Astrocyte of the hippocampus (primary cell): ENCODE data around the gene PKIB.

Experiments used
- DNase-seq: peaks from one replicate; pipeline ENCODE4 v3.0.0; 2011; ENCODE audit warnings: low read depth, low spot score

Gene PKIB

GRCh38 chr6:122709922-122710512 lies 99.8 kb downstream of the PKIB start:
- DNase-seq = no peak

DNA sequence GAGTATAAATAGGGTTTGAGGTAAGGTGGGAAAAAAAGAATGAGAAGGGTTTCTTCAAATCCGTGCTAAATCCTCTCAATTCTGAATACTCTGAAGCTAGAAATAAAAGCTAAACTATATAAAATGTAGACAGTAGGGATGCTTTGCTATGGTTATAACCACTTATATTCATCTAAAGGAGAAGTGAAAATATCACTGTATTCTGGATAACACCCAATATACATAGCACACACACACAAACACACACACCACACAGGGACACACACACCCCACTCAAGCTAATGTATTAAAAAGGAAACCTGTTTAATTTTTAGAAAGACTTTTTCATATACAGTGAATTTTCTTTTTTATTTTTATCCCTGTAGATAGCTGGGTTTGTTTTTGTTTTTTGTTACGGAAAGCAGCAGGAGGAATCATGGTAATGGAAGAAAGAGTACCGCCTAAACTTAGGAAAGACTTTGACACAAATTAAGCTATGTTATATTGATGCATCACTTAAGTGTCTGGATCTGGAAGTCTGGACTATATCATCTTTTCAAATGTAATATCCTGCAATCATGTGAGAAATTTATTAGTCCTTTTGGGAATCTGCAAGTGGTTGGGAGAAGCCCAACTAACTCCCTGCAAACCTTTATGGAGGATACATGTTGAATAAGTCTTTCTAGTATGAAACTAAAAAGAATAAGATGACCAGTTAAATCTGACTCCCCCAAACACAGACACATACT lies 100.9 kb downstream of the PKIB start:
- no peak for DNase-seq

- no peak for DNase-seq
These were observed 101.9 kb downstream of the PKIB start for GRCh38 chr6:122712093-122712447.

- DNase-seq = peak; percentile 62
These were observed 102.4 kb downstream of the PKIB start for GRCh38 chr6:122712448-122713137.

GRCh38 chr6:122713138-122713537 lies 102.9 kb downstream of the PKIB start:
- DNase-seq = peak; percentile 21

GRCh38 chr6:122714059-122714458 lies 103.9 kb downstream of the PKIB start:
- DNase-seq = no peak

DNA sequence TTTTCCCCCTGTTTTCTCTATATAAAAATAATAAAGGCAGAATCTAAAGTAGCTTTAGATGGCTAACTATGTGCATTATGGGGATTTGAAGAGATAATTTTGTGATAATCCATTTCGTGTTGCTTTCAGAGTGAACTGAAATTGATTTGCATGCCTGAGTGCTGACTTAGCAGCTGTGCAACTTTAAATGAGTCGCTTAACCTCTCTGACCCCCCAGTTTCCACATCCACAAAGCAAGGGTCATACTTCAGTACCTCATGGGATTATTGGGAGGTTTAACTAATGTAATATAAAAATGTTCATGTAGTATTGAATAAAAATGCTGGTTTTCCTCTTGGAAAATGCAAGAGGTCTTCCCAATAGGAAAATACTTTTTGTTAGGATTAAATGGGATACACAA lies 105.5 kb downstream of the PKIB start:
- DNase-seq = no peak

GRCh38 chr6:122717350-122717749 lies 107.1 kb downstream of the PKIB start:
- DNase-seq = peak; percentile 83

- DNase-seq = no peak
These were observed 108.4 kb downstream of the PKIB start for GRCh38 chr6:122718616-122719015.

DNA sequence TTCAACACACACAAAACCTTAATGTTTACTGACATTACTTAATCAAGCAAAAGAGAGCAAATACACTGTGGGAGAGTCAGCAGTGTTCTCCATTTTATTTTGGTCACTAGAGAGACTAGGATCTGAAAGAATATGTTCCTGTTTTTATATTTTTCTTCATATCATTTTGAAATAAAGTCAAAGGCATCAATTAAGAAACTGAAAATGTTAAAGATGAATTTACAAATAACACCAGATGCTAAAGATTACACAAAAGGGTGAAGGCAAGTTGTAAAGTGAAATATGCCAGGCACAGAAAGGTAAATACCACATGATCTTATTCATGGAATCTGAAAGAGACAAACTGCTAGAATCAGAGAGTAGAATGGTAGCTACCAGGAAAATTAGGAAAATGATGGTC lies 109.0 kb downstream of the PKIB start:
- no peak for DNase-seq

GRCh38 chr6:122722746-122723145 lies 112.5 kb downstream of the PKIB start:
- DNase-seq = peak; percentile 40

DNA sequence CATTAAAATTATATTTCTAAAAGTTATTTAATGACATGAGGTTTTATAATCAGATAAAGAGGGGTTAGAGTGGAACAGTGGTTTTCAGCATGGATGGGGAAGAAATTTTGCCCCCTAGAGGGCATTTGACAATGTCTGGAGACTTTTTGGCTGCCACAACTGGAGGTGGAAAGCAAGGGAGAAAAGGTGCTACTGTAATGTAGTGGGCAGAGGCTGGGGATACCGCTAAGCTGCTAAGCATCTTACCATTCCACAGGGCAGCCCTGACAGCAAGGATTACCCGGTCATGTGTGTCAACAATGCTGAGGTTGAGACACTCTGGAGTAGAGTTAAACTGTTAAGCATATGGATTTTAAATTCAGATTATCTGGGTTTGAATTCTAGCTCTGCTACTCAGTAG lies 116.4 kb downstream of the PKIB start:
- peak; percentile 43 for DNase-seq

- DNase-seq = no peak
These were observed 117.0 kb downstream of the PKIB start for GRCh38 chr6:122727244-122727643.

- DNase-seq = no peak
These were observed 120.1 kb downstream of the PKIB start for GRCh38 chr6:122730334-122730733.

- DNase-seq = peak; percentile 67
These were observed 120.7 kb downstream of the PKIB start for GRCh38 chr6:122730775-122731386.

DNA sequence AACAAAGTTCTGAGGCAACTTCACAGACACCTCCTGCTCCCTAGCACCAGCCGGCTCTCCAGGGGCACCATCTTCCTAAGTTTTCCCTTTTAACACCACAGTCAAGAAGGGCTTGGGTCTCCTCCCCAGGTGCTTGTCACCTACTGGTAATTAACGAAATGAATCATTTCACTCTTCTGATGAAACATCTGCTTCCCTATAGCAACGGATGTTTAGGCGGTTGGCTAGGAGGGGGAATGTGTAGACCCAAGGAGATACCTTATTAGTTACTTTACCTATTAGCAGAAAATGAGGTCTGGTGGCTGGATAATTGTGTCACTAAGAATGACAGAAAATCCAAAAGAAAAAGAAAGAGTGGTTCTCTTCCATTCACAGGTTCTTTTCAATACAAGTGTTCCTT lies 123.1 kb downstream of the PKIB start:
- DNase-seq = no peak

DNA sequence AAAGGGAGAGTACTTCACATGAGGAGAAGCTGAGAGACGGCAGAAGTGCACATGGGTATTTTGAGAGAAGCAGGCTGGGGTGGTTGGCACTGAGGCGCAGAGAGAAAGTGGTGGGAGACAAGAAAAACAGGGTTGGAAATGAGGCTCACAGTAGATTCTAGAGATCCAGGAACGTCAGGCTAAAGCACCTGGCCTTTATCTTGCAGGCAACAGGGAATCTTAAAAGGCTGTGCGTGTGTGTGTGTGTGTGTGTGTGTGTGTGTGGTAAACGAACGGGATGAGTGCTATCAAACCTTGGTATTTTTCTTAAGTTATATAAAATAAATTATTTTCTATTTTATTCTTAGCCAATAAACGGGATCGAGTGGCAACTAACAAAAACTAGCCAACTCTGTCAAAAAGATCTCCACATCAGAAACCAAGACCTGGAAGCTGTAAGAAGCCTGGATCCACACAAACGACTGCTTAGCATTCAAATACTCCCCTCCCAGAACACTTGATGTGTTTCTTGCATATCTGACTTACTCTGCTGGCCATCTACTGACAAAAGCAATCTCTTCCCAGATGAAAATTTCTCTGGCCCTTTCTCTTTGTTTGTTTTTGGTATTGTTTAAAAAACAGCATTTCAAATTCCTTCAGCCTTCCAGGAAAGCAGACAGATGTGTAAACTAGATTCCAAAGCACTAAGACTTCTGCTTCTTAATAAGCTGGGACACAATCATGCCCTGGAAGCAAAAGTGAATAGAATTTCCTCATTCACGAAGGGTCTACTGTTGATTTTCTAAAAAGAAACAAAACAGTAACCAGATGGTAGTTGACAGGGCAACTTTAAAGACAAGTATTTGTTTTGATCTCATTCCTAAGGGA lies 124.6 kb downstream of the PKIB start:
- DNase-seq = no peak

DNA sequence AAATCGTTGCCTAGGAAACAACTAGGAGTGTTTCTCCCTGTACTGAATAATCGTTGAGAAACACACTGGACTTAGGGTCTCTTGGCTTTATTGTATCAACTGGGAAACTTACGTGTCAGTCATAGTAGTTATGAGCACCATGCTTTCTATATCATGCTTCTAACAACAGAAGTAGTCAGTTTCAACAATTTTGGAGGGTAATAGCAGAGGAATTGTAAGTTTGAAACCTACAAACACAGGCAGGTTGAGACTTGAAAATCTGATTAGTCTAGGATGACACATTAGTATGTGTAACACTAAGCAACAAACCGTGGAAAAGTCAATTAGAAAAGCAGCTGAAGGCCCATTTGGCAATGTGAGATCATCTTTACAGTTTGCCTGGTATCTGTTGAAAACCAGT lies 125.4 kb downstream of the PKIB start:
- DNase-seq = no peak

DNA sequence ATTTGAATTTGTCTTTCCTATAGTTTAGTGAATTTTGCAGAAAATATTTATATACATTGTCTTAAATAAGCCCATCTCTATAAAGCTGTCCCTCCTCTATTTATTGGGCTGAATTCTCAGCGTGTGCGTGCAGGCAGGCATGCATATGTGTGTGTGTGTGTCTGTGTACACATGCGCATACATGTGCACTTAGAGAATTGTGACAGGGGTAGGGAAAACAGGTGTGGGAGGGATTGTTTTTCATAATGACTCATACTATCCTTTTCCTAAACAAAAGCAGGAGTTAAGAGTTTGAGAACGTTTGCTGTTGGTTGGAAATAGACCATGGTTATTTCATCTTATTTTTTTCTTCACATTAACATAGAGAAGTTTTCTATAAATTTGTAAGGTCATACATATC lies 126.0 kb downstream of the PKIB start:
- DNase-seq = no peak

GRCh38 chr6:122736616-122737015 lies 126.4 kb downstream of the PKIB start:
- DNase-seq = no peak

GRCh38 chr6:122740091-122740490 lies 129.9 kb downstream of the PKIB start:
- no peak for DNase-seq

DNA sequence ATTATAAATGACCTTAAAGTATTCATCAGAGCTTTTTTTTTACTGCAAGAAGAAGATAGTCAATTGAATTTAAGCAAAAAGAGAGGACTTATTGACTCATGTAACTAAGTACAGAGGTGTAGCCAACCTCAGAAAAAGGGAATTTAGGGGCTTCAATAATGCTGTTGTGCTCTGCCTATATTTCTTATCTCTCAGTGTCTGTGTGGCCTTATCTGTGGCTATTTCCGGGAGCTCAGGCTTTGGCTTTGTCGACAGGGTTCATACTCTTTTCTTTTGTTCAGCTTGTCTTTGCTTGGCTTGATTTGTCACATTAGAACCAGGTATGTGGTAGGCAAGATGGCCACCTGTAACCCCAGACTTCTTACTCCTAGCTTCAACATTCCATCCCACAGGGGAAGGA lies 130.7 kb downstream of the PKIB start:
- DNase-seq = no peak
